Type B pancreatic cell (in vitro differentiated cells): ENCODE data around the gene LTBP1. TPM values are rescaled to one million over a fixed set of nuclear protein-coding genes. Genes with fewer than 3 reads are reported as not detected.
"Not testable (repeated sequence)": the region's sequence is repeated elsewhere in the genome, so short reads cannot be mapped to it uniquely, and the experiment has no call there.

ENCODE experiments used
- DNase-seq: peaks from one replicate; pipeline ENCODE4 v3.0.0; 2021; ENCODE audit warnings: mixed read lengths; ENCODE audit not compliant: unreplicated experiment; ENCODE audit errors: extremely low spot score
- H3K27ac Mint-ChIP-seq: 2 replicates; pipeline ENCODE4 v1.8.0; 2021; ENCODE audit warnings: mild to moderate bottlenecking, mixed read lengths
- H3K27me3 Mint-ChIP-seq: 2 replicates; pipeline ENCODE4 v1.8.0; 2021; ENCODE audit warnings: mixed read lengths
- H3K36me3 Mint-ChIP-seq: 2 replicates; pipeline ENCODE4 v1.8.0; 2021; ENCODE audit warnings: mixed read lengths
- H3K4me1 Mint-ChIP-seq: one replicate; pipeline ENCODE4 v1.8.0; 2021; ENCODE audit warnings: mixed read lengths; ENCODE audit not compliant: unreplicated experiment
- H3K4me3 Mint-ChIP-seq: 2 replicates; pipeline ENCODE4 v1.8.0; 2021; ENCODE audit warnings: mild to moderate bottlenecking, mixed read lengths
- H3K9me3 Mint-ChIP-seq: 2 replicates; pipeline ENCODE4 v1.8.0; 2021; ENCODE audit warnings: mixed read lengths
- total RNA-seq: library from RNA; stranded (reverse); gene quantifications from 2 replicates; pipeline ENCODE4 v1.2.1, GENCODE V29; 2021; ENCODE audit warnings: low replicate concordance
- TF ChIP-seq, protein P1 (sequence below): fragments of 200-600 bp; sonication (generic); conservative IDR thresholded peaks from 2 replicates; pipeline ENCODE4 v1.5.0; 2021; ENCODE audit warnings: antibody characterized with exemption, mild to moderate bottlenecking

LTBP1 gene
- total RNA-seq, 1 donor from 2014 or later, result 53.3 TPM

DNA sequence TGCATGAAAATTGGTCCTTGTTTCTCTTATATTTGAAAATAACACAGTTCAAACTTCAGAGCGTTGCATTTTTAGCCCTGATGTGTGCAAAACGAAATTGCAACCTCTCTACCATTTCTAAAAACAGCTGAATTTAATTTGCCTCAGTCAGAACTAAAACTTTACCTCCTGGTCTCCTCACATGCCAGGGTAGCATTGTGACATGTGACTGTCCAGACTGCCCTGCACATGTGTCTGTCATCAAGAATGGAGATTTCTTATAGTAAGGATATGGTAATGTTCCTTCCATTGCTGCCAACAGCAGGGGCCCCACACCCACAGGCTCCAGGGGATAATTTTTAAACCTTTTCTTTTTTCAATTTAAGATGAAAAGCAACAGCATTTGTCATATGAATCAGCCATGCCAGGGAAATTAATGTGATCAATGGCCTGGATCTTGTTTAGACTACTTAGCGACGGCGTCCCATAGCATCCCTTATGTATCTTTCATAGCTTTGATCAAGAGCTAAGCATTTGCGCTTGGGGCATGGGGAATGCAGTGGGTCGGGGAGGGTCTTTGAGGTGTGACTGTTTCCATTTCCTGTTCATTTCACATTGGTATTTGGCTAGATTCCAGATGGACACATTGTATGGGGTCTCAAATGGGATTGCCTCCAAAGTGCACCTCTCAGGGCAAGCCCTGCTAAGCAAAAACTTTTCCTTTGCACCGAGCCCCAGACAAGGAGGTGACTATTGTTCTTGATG is 437.3 kb downstream of the LTBP1 start:
- Mint-ChIP-seq H3K36me3 (peaks cover 6% of the 10 kb centered on the region), H3K9me3 (no peaks in the 10 kb centered on the region), H3K4me3 (no peak overlapping the region), H3K27me3 (no peaks in the 10 kb centered on the region), H3K27ac (no peak overlapping the region), H3K4me1 (peaks cover 18% of the 10 kb centered on the region)
- no peak for DNase-seq
- TF ChIP-seq, protein P1, sequence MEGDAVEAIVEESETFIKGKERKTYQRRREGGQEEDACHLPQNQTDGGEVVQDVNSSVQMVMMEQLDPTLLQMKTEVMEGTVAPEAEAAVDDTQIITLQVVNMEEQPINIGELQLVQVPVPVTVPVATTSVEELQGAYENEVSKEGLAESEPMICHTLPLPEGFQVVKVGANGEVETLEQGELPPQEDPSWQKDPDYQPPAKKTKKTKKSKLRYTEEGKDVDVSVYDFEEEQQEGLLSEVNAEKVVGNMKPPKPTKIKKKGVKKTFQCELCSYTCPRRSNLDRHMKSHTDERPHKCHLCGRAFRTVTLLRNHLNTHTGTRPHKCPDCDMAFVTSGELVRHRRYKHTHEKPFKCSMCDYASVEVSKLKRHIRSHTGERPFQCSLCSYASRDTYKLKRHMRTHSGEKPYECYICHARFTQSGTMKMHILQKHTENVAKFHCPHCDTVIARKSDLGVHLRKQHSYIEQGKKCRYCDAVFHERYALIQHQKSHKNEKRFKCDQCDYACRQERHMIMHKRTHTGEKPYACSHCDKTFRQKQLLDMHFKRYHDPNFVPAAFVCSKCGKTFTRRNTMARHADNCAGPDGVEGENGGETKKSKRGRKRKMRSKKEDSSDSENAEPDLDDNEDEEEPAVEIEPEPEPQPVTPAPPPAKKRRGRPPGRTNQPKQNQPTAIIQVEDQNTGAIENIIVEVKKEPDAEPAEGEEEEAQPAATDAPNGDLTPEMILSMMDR, result no peak

DNA sequence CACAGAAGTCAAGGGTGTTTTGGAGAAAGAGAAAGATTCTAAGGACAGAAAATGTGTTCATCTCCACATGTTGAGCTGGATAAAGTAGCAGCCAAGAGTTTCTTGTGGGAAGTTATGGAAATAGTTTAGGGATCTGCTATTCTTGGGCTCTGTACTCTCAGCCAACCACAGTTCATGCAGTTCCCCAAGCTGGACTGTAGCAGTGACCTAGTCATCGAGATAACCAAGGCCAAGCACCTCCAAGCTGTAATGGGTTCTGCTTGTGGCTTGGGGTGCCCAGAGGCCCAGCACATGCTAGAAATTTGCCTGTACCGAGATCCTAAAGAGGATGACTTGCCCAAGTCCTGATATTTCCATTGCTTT is 437.8 kb downstream of the LTBP1 start:
- no peak overlapping the region for H3K27ac Mint-ChIP-seq
- H3K36me3 Mint-ChIP-seq, result peaks cover 8% of the 10 kb centered on the region
- no peaks in the 10 kb centered on the region for H3K9me3 Mint-ChIP-seq
- H3K27me3 Mint-ChIP-seq, result no peaks in the 10 kb centered on the region
- no peak overlapping the region for H3K4me3 Mint-ChIP-seq
- TF ChIP-seq, protein P1, result no peak
- DNase-seq, result no peak
- peaks cover 18% of the 10 kb centered on the region for H3K4me1 Mint-ChIP-seq

DNA sequence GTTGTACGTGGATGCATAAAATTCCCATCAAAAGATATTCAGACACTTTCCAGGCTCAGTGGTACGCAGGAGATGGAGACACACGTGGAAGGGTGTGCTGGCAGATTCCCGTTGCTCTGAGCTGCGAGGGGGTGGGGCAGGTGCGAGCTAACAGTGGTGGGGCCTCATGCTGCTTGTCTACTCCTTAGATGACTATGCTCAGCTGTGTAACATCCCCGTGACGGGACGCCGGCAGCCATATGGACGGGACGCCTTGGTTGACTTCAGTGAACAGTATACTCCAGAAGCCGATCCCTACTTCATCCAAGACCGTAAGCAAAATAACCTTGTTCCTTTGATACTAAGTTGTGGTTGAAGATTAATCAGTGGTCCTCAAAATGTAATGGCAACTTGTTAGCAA is 442.2 kb downstream of the LTBP1 start:
- Mint-ChIP-seq H3K36me3 (peaks cover 15% of the 10 kb centered on the region), H3K27ac (no peak overlapping the region), H3K4me3 (no peak overlapping the region), H3K4me1 (peaks cover 14% of the 10 kb centered on the region), H3K27me3 (no peaks in the 10 kb centered on the region), H3K9me3 (no peaks in the 10 kb centered on the region)
- DNase-seq, result no peak
- TF ChIP-seq, protein P1, result no peak

DNA sequence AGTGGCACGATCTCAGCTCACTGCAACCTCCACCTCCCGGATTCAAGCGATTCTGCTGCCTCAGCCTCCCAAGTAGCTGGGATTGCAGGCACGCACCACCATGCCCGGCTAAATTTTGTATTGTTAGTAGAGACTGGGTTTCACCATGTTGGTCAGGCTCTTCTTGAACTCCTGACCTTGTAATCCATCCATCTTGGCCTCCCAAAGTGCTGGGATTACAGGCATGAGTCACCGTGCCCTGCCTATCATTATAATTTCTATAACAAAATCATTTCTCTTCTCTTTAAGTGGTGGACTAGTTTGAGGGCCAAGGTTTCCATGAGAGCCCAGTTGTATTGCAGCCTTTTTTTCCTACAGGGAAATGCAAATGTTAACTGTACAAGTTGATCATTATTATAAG is 442.9 kb downstream of the LTBP1 start:
- not testable (repeated sequence) for DNase-seq, H3K4me1 Mint-ChIP-seq, H3K9me3 Mint-ChIP-seq, H3K27ac Mint-ChIP-seq, H3K4me3 Mint-ChIP-seq, H3K27me3 Mint-ChIP-seq
- H3K36me3 Mint-ChIP-seq, result peaks cover 15% of the 10 kb centered on the region

DNA sequence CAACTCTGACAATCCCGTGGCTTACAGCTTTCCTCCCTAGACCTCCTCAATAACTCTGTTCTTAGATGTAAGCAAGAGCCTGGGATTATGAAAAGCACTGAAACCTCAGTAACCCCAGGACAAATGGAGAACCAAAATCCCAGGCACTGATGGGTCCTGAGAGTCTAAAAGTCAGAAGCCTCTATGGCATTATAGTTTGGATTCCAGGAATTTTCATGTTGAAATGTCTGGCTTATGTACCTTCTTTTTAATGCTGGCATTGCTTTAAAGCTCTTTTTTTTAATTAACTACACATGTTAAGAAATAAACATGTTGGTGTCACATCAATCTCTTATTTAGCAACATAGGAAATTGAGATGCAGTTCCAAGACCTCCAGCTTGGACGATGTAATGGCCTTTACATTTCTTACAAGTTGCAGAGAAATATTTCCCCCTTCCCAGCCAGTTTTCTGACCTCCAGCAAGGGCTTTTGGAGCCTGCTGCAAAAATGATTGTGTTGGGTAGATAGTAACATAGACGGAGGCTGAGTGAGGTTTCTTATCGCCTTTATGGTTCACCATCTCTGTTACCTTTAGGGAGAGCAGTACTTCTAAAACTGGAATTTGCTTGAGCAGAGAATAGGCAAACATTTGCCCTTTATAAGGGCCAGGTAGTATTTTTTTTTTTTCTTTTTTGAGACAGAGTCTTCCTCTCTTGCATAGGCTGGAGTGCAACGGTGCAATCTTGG is 444.9 kb downstream of the LTBP1 start:
- TF ChIP-seq, protein P1, result no peak
- DNase-seq, result no peak
- H3K4me3 Mint-ChIP-seq, result no peak overlapping the region
- no peaks in the 10 kb centered on the region for H3K27me3 Mint-ChIP-seq
- H3K27ac Mint-ChIP-seq, result no peak overlapping the region
- H3K9me3 Mint-ChIP-seq, result peaks cover 4% of the 10 kb centered on the region
- H3K4me1 Mint-ChIP-seq, result peaks cover 6% of the 10 kb centered on the region
- H3K36me3 Mint-ChIP-seq, result peaks cover 15% of the 10 kb centered on the region

DNA sequence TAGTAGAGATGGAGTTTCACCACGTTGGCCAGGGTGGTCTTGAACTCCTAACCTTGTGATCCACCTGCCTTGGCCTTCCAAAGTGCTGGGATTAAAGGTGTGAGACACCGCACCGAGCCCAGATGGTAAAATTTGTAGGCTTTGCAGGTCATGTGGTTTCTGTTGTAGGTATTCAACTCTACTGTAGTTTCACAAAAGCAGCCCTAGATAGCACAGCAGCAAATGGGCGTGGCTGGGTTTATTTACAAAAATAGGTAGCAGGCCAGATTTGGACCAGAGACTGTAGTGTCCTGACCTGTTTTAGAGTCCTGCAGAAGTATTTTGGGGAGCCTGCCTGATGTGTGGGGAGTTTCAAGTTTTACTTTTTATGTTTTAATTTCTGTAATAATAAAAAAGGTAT is 445.6 kb downstream of the LTBP1 start:
- Mint-ChIP-seq H3K36me3 (peaks cover 18% of the 10 kb centered on the region), H3K9me3 (peaks cover 4% of the 10 kb centered on the region), H3K4me3 (no peak overlapping the region), H3K27ac (no peak overlapping the region), H3K4me1 (peaks cover 6% of the 10 kb centered on the region), H3K27me3 (no peaks in the 10 kb centered on the region)
- TF ChIP-seq, protein P1, result no peak
- DNase-seq, result no peak
